Fibroblast of skin of right biceps (primary cell): ENCODE data around the gene USP40.

Experiments used
- DNase-seq: peaks from one replicate; pipeline ENCODE4 v3.0.0-alpha.2; 2013

Gene USP40

GRCh38 chr2:233474308-233475160 lies 92.0 kb downstream of the USP40 start:
- DNase-seq = no peak

GRCh38 chr2:233473878-233474277 lies 92.7 kb downstream of the USP40 start:
- DNase-seq = no peak

- no peak for DNase-seq
Observed at GRCh38 chr2:233473386-233473791, 93.2 kb downstream of the USP40 start.

- DNase-seq = no peak
Observed at GRCh38 chr2:233471291-233472035, 95.1 kb downstream of the USP40 start.

GRCh38 chr2:233470839-233471238 lies 95.7 kb downstream of the USP40 start:
- DNase-seq = no peak

- peak; percentile 13 for DNase-seq
Observed at GRCh38 chr2:233470011-233470687, 96.4 kb downstream of the USP40 start.

- no peak for DNase-seq
Observed at GRCh38 chr2:233469261-233470010, 97.1 kb downstream of the USP40 start.

GRCh38 chr2:233468741-233469110 lies 97.9 kb downstream of the USP40 start:
- no peak for DNase-seq

- DNase-seq = no peak
Observed at GRCh38 chr2:233468047-233468740, 98.4 kb downstream of the USP40 start.

GRCh38 chr2:233466991-233467603 lies 99.5 kb downstream of the USP40 start:
- DNase-seq = no peak

GRCh38 chr2:233464531-233465240 lies 101.9 kb downstream of the USP40 start:
- no peak for DNase-seq

GRCh38 chr2:233464056-233464455 lies 102.5 kb downstream of the USP40 start:
- DNase-seq = no peak

- DNase-seq = no peak
Observed at GRCh38 chr2:233463586-233463985, 103.0 kb downstream of the USP40 start.

- DNase-seq = no peak
Observed at GRCh38 chr2:233462826-233463470, 103.6 kb downstream of the USP40 start.

GRCh38 chr2:233462202-233462785 lies 104.3 kb downstream of the USP40 start:
- no peak for DNase-seq

- no peak for DNase-seq
Observed at GRCh38 chr2:233461481-233461891, 105.1 kb downstream of the USP40 start.

GRCh38 chr2:233460726-233461441 lies 105.7 kb downstream of the USP40 start:
- no peak for DNase-seq

- no peak for DNase-seq
Observed at GRCh38 chr2:233459426-233459825, 107.2 kb downstream of the USP40 start.

GRCh38 chr2:233458826-233459225 lies 107.8 kb downstream of the USP40 start:
- DNase-seq = no peak
